OCI-LY1 (cell line): ENCODE measurements around the gene TANGO6.

Experiments used
- H2AFZ ChIP-seq: fragments of 200-600 bp; sonication (generic), shearing (Covaris generic); 2 replicates; pipeline ENCODE4 v1.6.0; 2014; ENCODE audit warnings: antibody characterized with exemption, mild to moderate bottlenecking, low read length
- H3F3A ChIP-seq: fragments of 200-600 bp; sonication (generic), shearing (Covaris generic); 2 replicates; pipeline ENCODE4 v1.6.0; 2014; ENCODE audit warnings: mild to moderate bottlenecking, antibody characterized with exemption, low read length, moderate library complexity; ENCODE audit not compliant: insufficient read depth
- H3K27ac ChIP-seq: fragments of 200-600 bp; sonication (generic); 2 replicates; pipeline ENCODE4 v1.5.1; 2014; ENCODE audit warnings: low read length, mixed run types, mild to moderate bottlenecking, low read depth; ENCODE audit not compliant: poor library complexity, severe bottlenecking
- H3K27me3 ChIP-seq: fragments of 200-600 bp; sonication (generic); 2 replicates; pipeline ENCODE4 v1.6.0; 2014; ENCODE audit warnings: antibody characterized with exemption, mild to moderate bottlenecking, low read length, moderate library complexity; ENCODE audit not compliant: insufficient read depth
- H3K36me3 ChIP-seq: fragments of 200-600 bp; sonication (generic); 2 replicates; pipeline ENCODE4 v1.6.1; 2014; ENCODE audit warnings: mild to moderate bottlenecking, antibody characterized with exemption, low read length, moderate library complexity, mixed read lengths; ENCODE audit not compliant: insufficient read depth
- H3K4me1 ChIP-seq: fragments of 200-600 bp; sonication (generic); 2 replicates; pipeline ENCODE4 v1.5.1; 2014; ENCODE audit warnings: mild to moderate bottlenecking, low read length, moderate library complexity; ENCODE audit not compliant: insufficient read depth, severe bottlenecking
- H3K4me2 ChIP-seq: fragments of 200-600 bp; sonication (generic), shearing (Covaris generic); 2 replicates; pipeline ENCODE4 v1.6.1; 2014; ENCODE audit warnings: low read length
- H3K4me3 ChIP-seq: fragments of 200-600 bp; sonication (generic); 2 replicates; pipeline ENCODE4 v1.5.1; 2014; ENCODE audit warnings: low read length, low read depth, mild to moderate bottlenecking, mixed read lengths; ENCODE audit not compliant: poor library complexity, severe bottlenecking
- H3K79me2 ChIP-seq: fragments of 200-600 bp; shearing (Covaris generic); 2 replicates; pipeline ENCODE4 v1.6.1; 2016; ENCODE audit warnings: mixed run types, low read length, mixed read lengths; ENCODE audit not compliant: insufficient read depth
- H3K9ac ChIP-seq: fragments of 200-600 bp; sonication (generic), shearing (Covaris generic); 2 replicates; pipeline ENCODE4 v1.6.1; 2014; ENCODE audit warnings: mild to moderate bottlenecking, low read length, mixed read lengths
- H3K9me2 ChIP-seq: fragments of 200-600 bp; sonication (generic), shearing (Covaris generic); 2 replicates; pipeline ENCODE4 v1.6.1; 2014; ENCODE audit warnings: low read depth, mild to moderate bottlenecking, low read length, mixed read lengths
- H3K9me3 ChIP-seq: fragments of 200-600 bp; shearing (Covaris generic); 2 replicates; pipeline ENCODE4 v1.6.1; 2014; ENCODE audit warnings: low read length, mixed read lengths
- H4K20me1 ChIP-seq: fragments of 200-600 bp; sonication (generic), shearing (Covaris generic); 2 replicates; pipeline ENCODE4 v1.6.0; 2016; ENCODE audit warnings: mild to moderate bottlenecking, low read length; ENCODE audit not compliant: insufficient read depth
- CTCF ChIP-seq: fragments of 200-600 bp; sonication (generic), shearing (Covaris generic); IDR thresholded peaks from 2 replicates; pipeline ENCODE4 v1.5.1; 2017; ENCODE audit warnings: mild to moderate bottlenecking, antibody characterized with exemption, low read length, moderate library complexity, mixed read lengths
- EZH2 ChIP-seq: fragments of 200-600 bp; sonication (generic), shearing (Covaris generic); IDR thresholded peaks from 2 replicates; pipeline ENCODE4 v1.8.0; 2017; ENCODE audit warnings: borderline replicate concordance, mixed run types, mild to moderate bottlenecking, antibody characterized with exemption, low read length, moderate library complexity, mixed read lengths

TANGO6 gene

DNA sequence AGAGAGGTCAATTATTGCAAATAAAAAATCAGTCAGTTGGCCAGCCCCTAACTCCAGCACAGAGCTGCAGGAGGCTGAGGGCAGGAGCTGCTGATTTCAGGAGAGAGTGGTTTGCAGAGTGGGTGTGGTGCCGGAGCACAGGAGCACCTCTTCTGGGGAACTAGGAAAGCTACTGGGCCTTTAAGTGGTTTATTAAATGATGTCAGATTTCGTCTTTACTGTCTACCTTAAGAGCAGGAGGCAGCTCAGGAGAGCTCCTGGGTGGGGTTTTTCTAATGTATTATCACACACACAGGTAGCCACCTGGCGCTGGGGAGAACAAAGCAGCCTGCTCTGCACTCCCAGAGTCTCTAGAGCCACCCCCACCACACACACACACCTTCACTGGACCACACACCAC lies 250.6 kb downstream of the TANGO6 start:
- no peaks in the 10 kb centered on the region for H3K79me2 ChIP-seq
- no peaks in the 10 kb centered on the region for H3K4me1 ChIP-seq
- H4K20me1 ChIP-seq = no peaks in the 10 kb centered on the region
- no peaks in the 10 kb centered on the region for H3K9me3 ChIP-seq
- H3K36me3 ChIP-seq = no peaks in the 10 kb centered on the region
- no peaks in the 10 kb centered on the region for H3K9me2 ChIP-seq
- H3F3A ChIP-seq = no peaks in the 10 kb centered on the region
- no peak overlapping the region for H3K4me3 ChIP-seq
- no peak overlapping the region for H3K27ac ChIP-seq
- no peaks in the 10 kb centered on the region for H3K27me3 ChIP-seq
- H2AFZ ChIP-seq = no peak overlapping the region
- TF ChIP-seq CTCF (no peak), EZH2 (no peak)
- H3K9ac ChIP-seq = no peak overlapping the region
- H3K4me2 ChIP-seq = no peak overlapping the region

- Histone ChIP-seq H3K9ac (no peak overlapping the region), H3K4me2 (no peak overlapping the region), H3K9me3 (no peaks in the 10 kb centered on the region), H3K79me2 (no peaks in the 10 kb centered on the region), H3F3A (no peaks in the 10 kb centered on the region), H3K27ac (no peak overlapping the region), H3K27me3 (no peaks in the 10 kb centered on the region), H3K9me2 (no peaks in the 10 kb centered on the region), H3K4me3 (no peak overlapping the region), H3K36me3 (no peaks in the 10 kb centered on the region), H2AFZ (no peak overlapping the region), H4K20me1 (no peaks in the 10 kb centered on the region), H3K4me1 (no peaks in the 10 kb centered on the region)
- TF ChIP-seq CTCF (no peak), EZH2 (no peak)
Observed at GRCh38 chr16:69094501-69094900, 251.2 kb downstream of the TANGO6 start.

- H3K27me3 ChIP-seq = no peaks in the 10 kb centered on the region
- H3K9me3 ChIP-seq = no peaks in the 10 kb centered on the region
- TF ChIP-seq EZH2 = no peak
- no peak for TF ChIP-seq CTCF
Observed at GRCh38 chr16:69095193-69095592, 251.9 kb downstream of the TANGO6 start.

More at GRCh38 chr16:69095193-69095592, 251.9 kb downstream of the TANGO6 start:
- H3F3A ChIP-seq = no peaks in the 10 kb centered on the region
- no peak overlapping the region for H2AFZ ChIP-seq
- H3K4me3 ChIP-seq = no peak overlapping the region
- no peaks in the 10 kb centered on the region for H4K20me1 ChIP-seq
- no peaks in the 10 kb centered on the region for H3K36me3 ChIP-seq
- no peak overlapping the region for H3K9ac ChIP-seq
- H3K79me2 ChIP-seq = no peaks in the 10 kb centered on the region
- H3K4me1 ChIP-seq = no peaks in the 10 kb centered on the region
- H3K9me2 ChIP-seq = no peaks in the 10 kb centered on the region
- no peak overlapping the region for H3K4me2 ChIP-seq
- no peak overlapping the region for H3K27ac ChIP-seq
